H1 (cell line): Measurements from ENCODE around the gene MYOG. TPM values are rescaled to one million over a fixed set of nuclear protein-coding genes. Genes with fewer than 3 reads are reported as not detected.

Experiments
- EGR1 ChIP-seq: IDR thresholded peaks from 2 replicates; pipeline ENCODE4 v1.6.1; 2011; ENCODE audit warnings: low read depth, low read length, borderline replicate concordance
- POU5F1 ChIP-seq: IDR thresholded peaks from 2 replicates; pipeline ENCODE4 v1.6.1; 2011; ENCODE audit warnings: low read depth, mild to moderate bottlenecking, low read length, moderate library complexity
- SP4 ChIP-seq: IDR thresholded peaks from 2 replicates; pipeline ENCODE4 v1.6.1; 2012; ENCODE audit warnings: low read length, inconsistent platforms
- ZNF274 ChIP-seq: IDR thresholded peaks from 2 replicates; pipeline ENCODE4 v1.7.0; 2012; ENCODE audit warnings: low read length, borderline replicate concordance; ENCODE audit errors: extremely low read depth
- polyA plus RNA-seq, 7 experiments: library from polyadenylated mRNA; depleted of rRNA in 3 of 7; stranded (reverse) in 5 of 7; unstranded in 2 of 7; fragments of >200 nt in 5 of 7; fragments of 200-250 nt in 2 of 7; gene quantifications; 1 replicate in 5 of 7; 2 replicates in 1 of 7; 4 replicates in 1 of 7; pipeline versions ENCODE4 v1.2.1 to v1.2.3, GENCODE V29; 2011 to 2013; ENCODE audit warnings: missing spikeins in 2 of 7, mixed read lengths in 2 of 7
- total RNA-seq: library from RNA; stranded (reverse); fragmentation: NEBNext Ultra II Directional; extraction: Animal tissue kit (Norgen Biotek cat#: 25700); gene quantifications from 2 replicates; pipeline ENCODE4 v1.2.1, GENCODE V29; 2021

MYOG gene
- total and polyA plus RNA-seq, 2 of the 8 experiments (the other 6 are each of a cell fraction or from before 2014, with no cell fraction given): not detected

GRCh38 chr1:203128716-203129500, 43.1 kb upstream of the MYOG start (continued):
- no peak for TF ChIP-seq SP4
- TF ChIP-seq POU5F1: no peak
- no peak for TF ChIP-seq EGR1
- TF ChIP-seq ZNF274: no peak
- TF ChIP-seq, all 59 proteins: peak for 0
